GM19239 (cell line): ENCODE data around the gene CRABP1.

ENCODE experiments used
- DNase-seq: peaks from one replicate; pipeline ENCODE4 v3.0.0; 2011; ENCODE audit warnings: low spot score; ENCODE audit not compliant: insufficient read length
- FAIRE-seq: peaks from 2 replicates; lab custom pipeline; 2011; peaks lifted over from hg19 to GRCh38; lab: Jason Lieb, UNC

The CRABP1 gene

DNA sequence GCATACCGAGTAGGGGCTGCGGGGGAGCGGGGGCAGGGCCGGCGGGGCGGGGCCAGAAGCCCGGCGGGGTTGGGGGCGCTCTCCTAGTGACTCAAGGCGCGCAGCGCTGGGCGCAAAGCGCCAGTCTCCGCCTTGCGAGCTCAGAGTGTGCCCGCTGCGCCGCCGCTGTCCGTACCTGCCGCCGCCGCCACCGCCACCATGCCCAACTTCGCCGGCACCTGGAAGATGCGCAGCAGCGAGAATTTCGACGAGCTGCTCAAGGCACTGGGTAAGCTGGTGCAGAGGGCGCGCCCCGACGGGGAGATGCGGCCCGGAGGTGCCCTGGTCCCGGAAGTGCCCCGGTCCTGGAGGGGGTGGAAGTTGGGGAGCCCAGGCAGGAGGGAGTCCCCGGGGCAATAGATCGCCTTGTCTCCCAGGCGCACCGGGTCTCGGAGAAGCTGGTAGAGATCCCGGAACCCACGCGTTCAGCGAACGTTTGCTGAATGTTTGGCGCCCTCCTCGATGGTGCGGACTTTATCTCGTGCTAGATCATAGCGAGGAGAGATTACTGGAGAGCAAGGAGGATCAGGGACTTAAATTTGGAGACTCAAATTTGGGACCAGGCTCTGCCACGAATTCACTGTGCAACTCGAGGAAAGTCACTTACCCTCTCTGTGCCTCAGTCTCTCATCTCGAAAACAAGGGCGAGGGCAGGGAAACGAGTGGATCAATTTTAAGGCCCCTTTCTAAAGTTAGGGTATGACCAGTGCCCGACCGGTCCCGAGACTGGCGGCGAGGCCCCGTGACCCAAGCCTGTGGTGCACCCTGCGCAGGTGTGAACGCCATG, at the start of gene CRABP1:
Gene CRABP1 (plus strand): TSS at position 123 of the 826 bp plus-strand sequence. CDS start 76 bp downstream, at position 199.
- FAIRE-seq (no peak), DNase-seq (no peak)

DNA sequence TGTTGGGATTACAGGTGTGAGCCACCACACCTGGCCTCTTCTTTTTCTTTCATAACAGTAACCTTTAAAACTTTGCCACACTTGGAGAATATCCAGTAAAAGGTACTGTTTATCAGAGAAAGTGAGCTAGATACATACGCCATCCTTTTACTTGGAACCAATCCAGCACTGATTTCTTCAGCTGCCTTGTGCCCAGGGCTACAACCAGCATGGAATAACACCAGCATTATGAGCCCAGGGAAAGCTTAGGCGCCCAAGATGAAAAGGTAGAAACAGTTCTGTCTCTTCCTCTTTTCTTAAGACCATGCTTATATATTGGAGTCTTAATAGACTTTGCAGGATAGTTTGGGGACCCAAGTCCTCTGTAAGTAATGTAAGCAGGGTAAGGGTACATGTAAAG, 49.1 kb upstream of the CRABP1 start:
- DNase-seq (no peak), FAIRE-seq (no peak)

- DNase-seq (no peak), FAIRE-seq (no peak)
These were observed 48.5 kb upstream of the CRABP1 start for GRCh38 chr15:78291698-78292097.

DNA sequence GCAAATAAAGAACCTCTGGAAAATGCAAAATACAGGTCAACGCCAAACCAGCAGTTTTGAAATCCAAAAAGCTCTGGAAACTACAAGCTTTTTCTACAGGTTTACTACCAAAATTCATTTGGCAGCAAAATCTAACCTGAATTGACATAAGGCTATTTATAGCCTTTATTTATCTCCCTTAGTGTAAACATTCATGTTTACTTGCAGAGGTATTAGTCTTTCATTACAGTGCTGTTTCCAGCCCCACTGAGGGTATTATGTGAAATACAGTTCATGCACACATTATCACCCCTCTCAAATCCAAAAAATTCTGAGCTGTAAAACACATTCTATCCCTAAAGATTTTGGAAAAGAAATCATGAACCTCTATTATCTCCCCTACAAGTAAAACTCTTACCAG, 47.9 kb upstream of the CRABP1 start:
- FAIRE-seq (no peak), DNase-seq (no peak)

DNA sequence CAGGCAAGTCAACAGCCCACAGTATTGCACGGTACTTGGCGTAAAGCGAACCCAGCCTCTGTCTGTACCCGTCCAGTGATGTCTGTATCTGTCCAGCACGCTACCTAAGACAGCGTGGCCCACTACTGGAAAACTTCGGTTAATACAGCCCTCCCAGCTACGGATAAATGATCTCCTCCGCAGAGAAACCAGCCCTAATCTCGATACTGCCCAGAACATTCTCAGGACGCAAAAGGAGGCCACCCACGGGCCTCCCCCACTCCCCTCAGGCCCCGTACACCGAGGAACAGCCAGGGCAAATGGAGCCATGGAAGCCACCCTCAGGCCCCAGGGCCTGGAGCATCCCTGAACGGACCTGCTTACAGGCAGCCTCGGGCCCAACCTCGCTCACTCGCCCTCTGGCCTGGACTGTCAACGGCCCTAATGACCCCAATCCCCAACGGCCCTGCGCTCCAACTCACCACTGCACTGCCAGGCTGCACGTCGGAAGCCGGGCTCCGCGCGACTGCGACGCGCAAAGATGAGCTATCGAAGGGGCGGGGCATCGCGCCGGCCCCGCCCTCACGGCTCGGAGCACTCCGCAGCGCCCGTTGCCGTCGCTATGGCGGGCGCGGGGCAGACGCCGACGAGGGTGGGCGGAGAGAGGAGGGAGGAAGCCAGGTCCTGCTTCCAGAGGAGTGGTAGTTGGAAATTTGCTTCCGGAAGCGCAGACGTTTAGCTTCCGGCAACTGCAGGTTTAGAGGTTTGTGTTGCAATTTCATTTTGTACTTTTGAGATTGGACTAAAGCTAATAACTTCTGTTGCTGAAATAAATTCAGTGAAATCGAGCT, 40.8 kb upstream of the CRABP1 start, which contains the start of gene SKIC8:
Gene SKIC8 (minus strand): TSS at position 509 of the 830 bp plus-strand sequence. CDS start 3,923 bp downstream, outside the sequence.
- DNase-seq (peak; percentile 89), FAIRE-seq (peak; percentile 57)

GRCh38 chr15:78301326-78301725, 38.8 kb upstream of the CRABP1 start:
- FAIRE-seq, result no peak
- DNase-seq, result no peak

DNA sequence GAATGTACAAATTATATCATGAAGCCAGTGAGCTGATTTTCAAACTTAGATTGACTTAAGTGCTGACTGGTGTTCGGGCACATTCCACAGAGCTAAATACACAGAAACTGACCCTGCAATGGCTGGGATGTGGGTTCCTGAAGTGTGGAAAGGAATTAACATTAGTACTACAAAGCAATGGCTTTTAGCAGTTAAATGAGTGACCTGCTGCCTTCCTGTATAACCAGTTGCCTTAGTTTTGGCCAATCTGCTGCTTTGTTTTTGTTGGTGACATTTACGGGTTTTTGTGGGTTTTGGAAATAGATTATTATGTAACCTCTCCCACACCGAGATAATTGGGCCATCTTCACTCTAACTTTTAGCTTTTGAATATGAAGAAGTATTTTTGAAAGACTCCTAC, 38.3 kb upstream of the CRABP1 start:
- DNase-seq (no peak), FAIRE-seq (no peak)

DNA sequence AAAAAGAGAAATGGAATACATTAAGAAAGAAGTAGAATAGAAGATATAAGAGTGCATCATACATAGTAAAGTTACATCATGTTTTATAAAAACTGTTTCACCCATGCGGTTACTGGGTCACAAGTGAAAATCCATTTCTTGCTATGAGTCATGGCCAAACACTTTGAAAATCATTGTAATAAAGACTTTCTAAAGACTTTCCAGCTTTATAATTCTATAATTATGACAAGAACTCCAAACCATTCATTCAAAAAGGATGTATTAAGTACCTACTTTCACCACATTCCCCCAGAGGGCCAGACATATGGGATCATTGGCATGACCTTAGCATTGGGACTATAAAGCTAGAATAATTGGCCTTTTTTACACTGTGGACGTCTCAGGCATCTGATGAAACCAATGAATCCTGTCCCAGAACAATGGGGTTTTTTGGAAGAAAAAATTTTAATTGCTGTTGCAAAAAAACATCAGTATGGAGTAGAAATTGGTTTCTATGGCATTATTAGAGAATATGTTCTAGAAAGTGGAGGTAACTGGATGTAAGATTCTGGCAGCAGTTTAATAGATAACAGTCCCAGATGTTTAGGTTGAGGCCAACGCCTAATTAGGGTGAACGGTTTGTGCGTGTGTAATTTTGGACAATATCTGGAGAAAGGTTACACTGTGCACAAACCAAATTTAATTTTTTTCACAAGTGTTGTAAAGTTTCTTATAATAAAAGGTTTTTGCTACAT, 37.4 kb upstream of the CRABP1 start:
- no peak for DNase-seq
- no peak for FAIRE-seq

DNA sequence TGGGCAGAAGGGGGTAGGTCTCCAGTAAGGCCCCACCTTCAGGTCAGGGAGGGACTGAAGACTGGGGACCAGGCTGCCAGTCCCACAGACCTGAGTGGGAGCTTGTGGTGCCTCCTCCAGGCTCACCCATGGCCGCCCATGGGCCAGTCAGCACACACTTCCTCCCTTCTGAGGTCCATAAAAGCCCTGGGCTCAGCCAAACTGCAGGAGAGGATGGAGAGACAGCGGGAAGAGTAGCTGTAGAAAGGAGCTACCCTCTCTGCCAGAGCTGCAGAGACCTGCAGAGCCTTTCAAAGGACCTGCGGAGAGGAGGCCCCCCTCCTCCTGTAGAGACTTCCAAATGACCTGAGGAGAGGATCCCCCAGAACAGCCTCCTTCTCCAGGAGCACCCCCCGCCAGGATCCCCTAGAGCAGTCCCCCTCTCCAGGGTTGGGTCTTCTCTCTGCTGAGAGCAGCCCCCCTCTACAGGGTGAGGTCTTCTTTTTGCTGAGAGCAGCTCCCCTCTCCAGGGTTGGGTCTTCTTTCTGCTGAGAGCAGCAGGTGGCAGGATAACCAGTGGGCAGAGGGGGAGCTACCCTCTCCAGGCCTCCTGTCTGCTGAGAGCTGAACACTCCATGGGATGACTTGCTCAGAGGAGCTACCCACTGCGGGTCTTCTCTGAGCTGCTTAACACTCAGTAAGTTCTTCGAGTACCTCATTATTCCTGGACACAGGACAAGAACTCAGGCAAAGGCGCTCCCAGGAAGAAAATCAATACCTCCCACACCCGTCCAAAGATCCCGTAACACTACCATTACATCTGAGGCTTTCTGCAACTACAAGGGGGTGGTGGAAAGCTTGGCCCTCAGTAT, 35.7 kb upstream of the CRABP1 start:
- FAIRE-seq (no peak), DNase-seq (no peak)

DNA sequence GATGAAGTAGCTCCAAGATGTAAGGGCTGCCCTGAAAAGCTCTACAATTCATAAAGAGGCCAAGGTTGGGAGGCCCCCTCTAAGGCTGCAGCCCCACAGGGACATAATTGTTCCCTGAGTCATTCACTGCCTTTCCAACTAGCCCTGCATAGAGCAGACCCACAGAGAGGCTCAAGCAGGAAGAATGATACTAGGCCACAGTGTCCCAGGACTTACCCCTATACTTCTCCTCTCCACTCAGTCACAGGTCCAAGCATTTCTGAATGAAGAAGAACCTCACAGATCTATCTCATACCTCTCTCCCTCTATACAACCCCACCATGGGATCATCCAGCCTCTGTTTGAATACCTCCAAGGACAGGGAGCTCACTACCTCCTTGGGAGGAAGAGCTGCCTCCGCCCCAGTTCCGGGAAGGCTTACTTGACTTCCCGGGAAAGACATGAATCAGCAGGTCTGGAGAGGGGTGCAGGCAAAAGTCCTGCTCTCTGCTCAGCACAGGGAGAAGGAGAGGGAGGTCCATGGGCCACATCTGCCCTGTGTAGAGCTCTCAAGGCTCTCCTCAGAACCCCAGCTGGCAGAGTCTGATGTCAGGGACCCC, 33.9 kb upstream of the CRABP1 start:
- FAIRE-seq, result no peak
- no peak for DNase-seq

DNA sequence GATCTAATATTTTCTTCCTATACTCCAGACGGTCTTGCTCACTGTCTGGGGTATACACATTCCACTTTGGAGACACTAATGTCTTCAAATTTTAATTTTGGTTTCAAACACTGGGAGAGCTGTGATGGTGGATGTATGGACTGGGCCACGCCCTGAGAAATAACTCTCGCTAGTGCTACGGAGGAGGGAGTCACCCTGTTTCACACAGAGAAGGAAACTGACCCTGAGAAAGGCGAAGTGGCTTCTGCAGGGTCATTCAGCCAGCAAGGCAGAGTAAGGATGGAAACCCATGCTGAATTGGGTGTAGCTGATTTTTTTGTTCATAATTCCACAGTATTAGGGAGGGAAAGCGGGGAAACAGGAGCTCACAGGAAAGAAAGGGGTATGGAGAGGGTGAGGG, 32.2 kb upstream of the CRABP1 start:
- DNase-seq, result no peak
- FAIRE-seq, result no peak

DNA sequence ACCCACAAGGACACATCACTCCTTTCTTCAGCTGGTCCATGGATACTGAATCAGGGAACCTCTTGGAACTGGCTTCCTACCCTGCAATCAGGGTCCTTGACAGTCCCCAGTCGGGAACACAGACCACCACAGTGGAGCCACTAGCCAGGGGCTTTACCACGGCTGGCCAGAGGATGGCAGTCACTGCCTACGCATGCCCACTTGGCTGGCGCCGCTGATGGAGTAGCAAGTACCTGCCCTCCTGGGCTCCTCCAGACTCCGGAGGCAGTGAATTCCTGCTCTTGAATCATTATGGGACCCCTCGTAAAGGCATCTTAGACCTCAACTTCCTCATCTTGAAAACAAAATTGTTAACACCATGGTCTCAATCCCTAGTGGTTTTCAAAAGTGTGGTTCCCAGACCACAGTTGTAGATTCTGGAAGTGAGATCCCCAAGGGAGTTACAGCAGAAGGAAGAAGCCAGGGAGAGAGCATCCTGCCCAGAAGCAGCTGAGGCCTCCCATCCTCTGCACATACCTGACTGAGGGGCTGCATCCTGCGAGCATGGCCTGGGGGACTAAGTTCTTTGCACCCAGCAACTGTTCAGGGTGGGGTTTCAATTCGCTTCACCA, 31.6 kb upstream of the CRABP1 start:
- peak; percentile 48 for DNase-seq
- no peak for FAIRE-seq

- FAIRE-seq, result no peak
- no peak for DNase-seq
These were observed 28.9 kb upstream of the CRABP1 start for GRCh38 chr15:78311292-78311691.

DNA sequence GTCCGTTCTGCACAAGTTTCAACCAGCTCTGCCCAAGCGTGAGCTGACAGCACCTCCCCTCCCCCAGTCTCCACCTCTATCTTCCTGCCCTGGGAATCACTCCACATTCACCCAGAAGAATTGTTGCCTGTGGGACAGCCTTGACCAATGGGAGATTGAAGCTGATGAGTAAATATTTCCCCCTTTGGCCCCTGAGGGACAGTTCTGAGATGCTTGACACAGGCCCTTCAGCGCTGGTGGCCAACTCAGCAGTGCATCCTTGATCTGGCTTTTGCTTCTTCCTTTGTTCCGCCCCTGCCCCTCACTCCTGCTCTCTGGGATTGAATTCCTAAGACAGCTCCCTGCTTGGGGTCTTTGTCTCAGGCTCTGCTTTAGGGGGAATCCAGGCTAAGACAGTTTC, 27.6 kb upstream of the CRABP1 start:
- DNase-seq (no peak), FAIRE-seq (no peak)

DNA sequence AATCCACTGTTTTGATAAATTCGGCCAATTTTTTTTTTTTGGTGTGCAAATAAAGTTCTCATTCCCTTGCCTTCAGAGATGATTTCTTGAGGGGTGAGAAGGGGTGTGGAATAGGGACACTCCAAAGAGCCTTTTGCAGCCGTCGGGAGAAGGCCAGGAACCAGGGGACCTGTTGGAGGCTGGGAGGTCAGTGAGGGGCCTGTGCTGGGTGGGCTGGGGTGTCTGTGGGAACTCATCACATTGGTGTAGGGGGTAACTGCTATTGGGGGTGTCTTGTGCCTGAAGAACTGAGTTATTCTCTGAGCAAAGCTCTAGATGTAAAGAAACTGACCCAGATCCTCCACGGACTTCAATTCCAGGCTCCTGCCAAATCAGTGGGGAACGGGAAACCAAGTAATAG, 27.2 kb upstream of the CRABP1 start:
- no peak for FAIRE-seq
- DNase-seq, result no peak

GRCh38 chr15:78313383-78313782, 26.8 kb upstream of the CRABP1 start:
- no peak for FAIRE-seq
- no peak for DNase-seq

GRCh38 chr15:78314181-78314581, 26.0 kb upstream of the CRABP1 start:
- FAIRE-seq (no peak), DNase-seq (no peak)

DNA sequence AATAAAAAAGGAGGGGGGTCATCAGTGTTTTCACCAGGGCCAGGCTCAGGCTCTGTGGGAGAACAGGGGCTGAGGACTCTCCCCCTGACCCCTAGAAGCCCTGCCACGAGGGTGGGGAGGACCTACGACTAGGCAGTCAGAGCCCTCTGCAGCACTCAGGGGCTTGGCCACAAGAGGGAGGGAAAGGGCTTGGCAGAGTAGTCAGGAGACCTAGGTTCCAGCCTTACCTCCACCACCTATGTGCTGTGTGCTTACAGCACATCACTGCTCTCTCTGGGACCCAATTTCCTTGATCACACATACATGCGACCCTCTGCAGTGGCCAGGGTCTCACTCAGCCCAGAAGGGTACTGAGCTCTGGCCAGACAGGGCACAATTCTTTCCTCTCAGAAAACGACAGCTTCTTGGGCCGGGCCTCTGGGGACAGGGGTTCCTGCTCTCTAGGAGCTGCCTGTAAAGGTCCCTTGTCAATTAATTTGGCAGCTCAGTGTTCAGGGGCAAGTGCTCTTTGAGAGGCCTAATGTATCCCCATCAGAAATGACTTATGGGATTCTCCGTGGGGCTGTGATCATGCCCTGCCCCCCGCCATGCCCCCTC, 24.4 kb upstream of the CRABP1 start:
- DNase-seq (no peak), FAIRE-seq (no peak)
